OCI-LY3 (cell line): ENCODE results near the gene CETP.
A peak's percentile ranks its signal among the peaks of the same experiment; 100 is the strongest.

Source experiments
- H2AFZ ChIP-seq: fragments of 200-600, 300-600 bp; shearing (Covaris generic); 2 replicates; pipeline ENCODE4 v1.6.0; 2014; ENCODE audit warnings: antibody characterized with exemption, low read depth, low read length
- H3K27ac ChIP-seq: fragments of 200-600, 300-600 bp; sonication (generic); 2 replicates; pipeline ENCODE4 v1.5.1; 2014; ENCODE audit warnings: mild to moderate bottlenecking, low read length, moderate library complexity, mixed read lengths
- H3K27me3 ChIP-seq: fragments of 200-600, 300-600 bp; sonication (generic); 2 replicates; pipeline ENCODE4 v1.6.1; 2014; ENCODE audit warnings: low read depth, low read length, mixed read lengths
- H3K36me3 ChIP-seq: fragments of 200-600, 300-600 bp; sonication (generic); replicated peaks from 2 replicates; pipeline ENCODE3; 2014; ENCODE audit warnings: low read depth, low read length, mixed read lengths
- H3K4me1 ChIP-seq: fragments of 300-600, 200-600 bp; sonication (generic); 2 replicates; pipeline ENCODE4 v1.6.1; 2014; ENCODE audit warnings: low read length, mixed read lengths
- H3K4me2 ChIP-seq: fragments of 200-600, 300-600 bp; sonication (generic); 2 replicates; pipeline ENCODE4 v1.6.1; 2014; ENCODE audit warnings: low read length, mixed read lengths
- H3K4me3 ChIP-seq: fragments of 300-600, 200-600 bp; sonication (generic); 2 replicates; pipeline ENCODE4 v1.5.1; 2014; ENCODE audit warnings: antibody characterized with exemption, mild to moderate bottlenecking, low read length, moderate library complexity
- H3K79me2 ChIP-seq: fragments of 300-600, 200-600 bp; shearing (Covaris generic); 2 replicates; pipeline ENCODE4 v1.6.1; 2014; ENCODE audit warnings: mild to moderate bottlenecking, low read length, mixed read lengths
- H3K9ac ChIP-seq: fragments of 300-600, 200-600 bp; shearing (Covaris generic); 2 replicates; pipeline ENCODE4 v1.6.0; 2014; ENCODE audit warnings: mild to moderate bottlenecking, low read length, moderate library complexity
- H3K9me3 ChIP-seq: fragments of 200-600, 300-600 bp; shearing (Covaris generic); 2 replicates; pipeline ENCODE4 v1.6.1; 2014; ENCODE audit warnings: low read length, mixed read lengths; ENCODE audit not compliant: insufficient read depth
- H4K20me1 ChIP-seq: fragments of 200-600, 300-600 bp; sonication (generic); 2 replicates; pipeline ENCODE4 v1.6.1; 2016; ENCODE audit warnings: low read length, mixed read lengths; ENCODE audit not compliant: insufficient read depth
- CTCF ChIP-seq: fragments of 200-600, 300-600 bp; sonication (generic); IDR thresholded peaks from 2 replicates; pipeline ENCODE4 v1.5.1; 2014; ENCODE audit warnings: antibody characterized with exemption, low read length, low read depth
- EZH2phosphoT487 ChIP-seq: fragments of 200-600 bp; shearing (Covaris generic); IDR thresholded peaks from 2 replicates; pipeline ENCODE4 v1.6.1; 2018; ENCODE audit warnings: antibody characterized with exemption, mixed run types, low read depth

CETP gene

GRCh38 chr16:56931271-56931891, 30.4 kb upstream of the CETP start:
- no peak for TF ChIP-seq EZH2phosphoT487
- TF ChIP-seq CTCF = no peak
- Histone ChIP-seq H2AFZ (0 out of 2 replicates have a peak overlapping the region, but pooled peaks have one; percentile 26), H3K4me1 (peaks cover 49% of the 10 kb centered on the region)

GRCh38 chr16:56931892-56932720, 29.6 kb upstream of the CETP start, which contains the start of gene HERPUD1:
Gene HERPUD1, plus strand, starts transcription at chr16:56932142. Its CDS starts 103 bp downstream, at chr16:56932245.
- Histone ChIP-seq H3K79me2 (peaks cover 52% of the 10 kb centered on the region), H3K4me1 (peaks cover 56% of the 10 kb centered on the region), H3K9me3 (no peaks in the 10 kb centered on the region), H3K27ac (peak within 1 kb of the TSS; percentile 92), H3K9ac (peak within 1 kb of the TSS; percentile 97), H3K4me3 (peak within 1 kb of the TSS; percentile 94), H3K27me3 (no peaks in the 10 kb centered on the region), H4K20me1 (peaks cover 47% of the 10 kb centered on the region), H3K4me2 (peak within 1 kb of the TSS; percentile 97), H2AFZ (0 out of 2 replicates have a peak within 1 kb of the TSS, but pooled peaks have one; percentile 26), H3K36me3 (peaks cover 45% of the 10 kb centered on the region)
- TF ChIP-seq CTCF = no peak; the same call in 1 of the 2 replicates
- TF ChIP-seq EZH2phosphoT487 = no peak

More at GRCh38 chr16:56931271-56931891, 30.4 kb upstream of the CETP start:
- Histone ChIP-seq H4K20me1 (peaks cover 40% of the 10 kb centered on the region), H3K4me3 (peak overlapping the region; percentile 94), H3K9ac (peak overlapping the region; percentile 76), H3K27ac (peak overlapping the region; percentile 92), H3K27me3 (no peaks in the 10 kb centered on the region), H3K4me2 (peak overlapping the region; percentile 97), H3K9me3 (no peaks in the 10 kb centered on the region), H3K79me2 (peaks cover 44% of the 10 kb centered on the region), H3K36me3 (peaks cover 38% of the 10 kb centered on the region)

- Histone ChIP-seq H4K20me1 (peaks cover 56% of the 10 kb centered on the region), H3K4me1 (peaks cover 58% of the 10 kb centered on the region), H3K27ac (peak overlapping the region; percentile 92), H2AFZ (no peak overlapping the region), H3K27me3 (no peaks in the 10 kb centered on the region), H3K79me2 (peaks cover 60% of the 10 kb centered on the region), H3K4me2 (peak overlapping the region; percentile 87), H3K9me3 (no peaks in the 10 kb centered on the region), H3K36me3 (peaks cover 54% of the 10 kb centered on the region), H3K4me3 (peak overlapping the region; percentile 94), H3K9ac (peak overlapping the region; percentile 97)
- no peak for TF ChIP-seq CTCF
- no peak for TF ChIP-seq EZH2phosphoT487
These were observed 28.8 kb upstream of the CETP start for GRCh38 chr16:56932721-56933619.
